GM18868 (cell line): ENCODE data around the gene UBE2N.
"Not testable (repeated sequence)": the region's sequence is repeated elsewhere in the genome, so short reads cannot be mapped to it uniquely, and the experiment has no call there.

ENCODE experiments used
- ATAC-seq: cut with Tn5 transposase; IDR thresholded peaks from one replicate; pipeline ENCODE4 v1.9.1; 2021; ENCODE audit warnings: mild to moderate bottlenecking, moderate library complexity; ENCODE audit not compliant: unreplicated experiment

UBE2N gene

DNA sequence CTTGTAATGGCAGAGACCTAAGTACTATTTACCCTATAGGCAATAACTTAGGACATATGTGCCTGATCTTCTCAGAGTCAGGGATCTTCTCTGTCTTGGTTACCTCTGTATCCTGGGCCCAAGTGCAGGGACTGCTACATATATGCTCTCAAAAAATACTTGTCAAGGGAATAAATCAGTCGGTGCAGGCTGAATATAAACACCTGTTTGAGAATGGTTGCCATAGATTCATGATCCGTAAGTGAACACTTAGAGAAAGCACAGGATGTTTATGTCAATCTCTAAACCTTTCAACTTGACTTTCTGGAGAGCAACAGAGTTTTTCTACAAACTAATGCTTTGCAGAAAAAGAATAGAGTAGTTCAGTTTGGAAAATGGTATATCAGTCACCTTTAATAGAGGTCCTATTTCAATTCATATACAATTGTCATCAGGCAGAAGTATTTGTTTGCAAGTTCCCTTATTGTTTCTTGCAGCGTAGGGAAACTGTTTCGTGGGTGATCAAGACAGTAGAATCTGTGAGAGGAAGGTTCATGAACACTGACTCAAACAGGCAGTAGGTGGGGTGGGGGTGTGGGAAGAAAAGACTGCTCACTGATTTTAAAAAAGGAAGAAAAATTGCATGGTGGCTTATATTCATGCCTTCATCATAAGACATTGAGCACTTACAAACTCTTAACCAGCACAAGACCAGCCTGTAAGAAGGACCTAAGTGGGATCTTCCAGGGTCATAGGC, 6.0 kb upstream of the UBE2N start:
- ATAC-seq: peak; percentile 34

GRCh38 chr12:93443576-93443975, 1.8 kb upstream of the UBE2N start:
- ATAC-seq: no peak

- no peak for ATAC-seq
Measured at GRCh38 chr12:93442411-93443340, 929 bp upstream of the UBE2N start.

DNA sequence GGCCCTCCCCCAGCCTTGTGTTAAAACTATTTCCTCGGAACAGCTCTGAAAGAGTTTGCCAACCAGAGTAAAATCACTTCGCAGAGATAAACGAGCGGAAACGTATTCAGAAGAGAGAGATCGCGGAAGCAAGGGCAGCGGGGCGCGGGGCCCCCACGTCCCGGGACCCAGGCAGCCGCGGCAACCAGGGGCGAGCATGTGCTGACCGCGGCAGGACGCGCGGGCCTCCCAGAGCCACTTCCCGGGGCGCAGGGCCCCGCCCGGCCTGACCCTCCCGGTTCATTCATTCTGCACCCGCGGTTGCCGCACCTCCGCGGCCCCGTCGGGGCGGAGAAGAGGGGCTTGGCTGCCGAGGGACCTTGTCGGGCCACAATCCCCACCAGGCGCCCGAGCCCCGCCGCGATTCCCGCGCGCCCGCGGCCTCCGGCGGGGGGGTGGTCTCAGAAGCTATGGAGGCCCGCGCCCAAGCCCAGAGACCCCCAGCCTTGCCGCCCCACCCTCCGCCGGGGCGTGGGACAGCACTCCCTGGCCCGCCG, 598 bp downstream of the UBE2N start:
- ATAC-seq: no peak

- no peak for ATAC-seq
Measured at GRCh38 chr12:93440043-93440835, 1.5 kb downstream of the UBE2N start.

DNA sequence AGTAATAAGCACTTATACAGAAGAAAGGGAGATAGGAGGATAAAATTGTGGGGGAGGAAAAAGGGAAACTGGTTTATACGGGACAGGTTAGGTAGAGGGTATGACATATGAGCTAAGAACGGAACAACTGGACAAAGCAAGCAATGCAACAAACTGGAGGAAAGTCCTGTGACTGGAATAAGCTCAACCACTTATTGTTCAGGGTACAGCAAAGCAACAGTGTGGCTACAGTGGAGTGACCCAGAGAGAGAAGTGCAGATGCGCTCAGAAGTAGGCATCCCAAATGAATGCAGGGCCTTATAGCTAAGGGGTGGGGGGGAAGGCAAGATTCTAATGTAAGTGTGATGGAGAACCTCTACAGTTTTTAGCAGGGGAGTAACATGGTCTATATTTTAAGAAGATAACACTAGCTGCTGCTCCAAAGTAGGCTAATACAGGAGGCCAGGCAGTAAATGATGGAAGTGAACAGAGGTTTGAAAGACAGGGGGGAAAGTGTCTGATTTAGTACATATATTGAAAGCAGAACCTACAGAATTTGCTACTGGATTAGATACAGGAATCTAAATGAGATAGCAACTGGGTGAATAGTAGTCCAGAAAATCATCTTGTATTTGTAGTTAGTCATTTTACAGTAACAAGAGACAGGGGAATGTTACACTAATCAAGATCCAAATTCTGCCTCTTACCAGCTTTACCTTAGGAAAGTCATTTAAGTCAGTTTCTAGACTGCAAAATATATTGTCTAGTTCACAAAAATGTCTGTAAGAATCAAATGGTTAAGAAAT, 3.3 kb downstream of the UBE2N start:
- ATAC-seq: no peak

DNA sequence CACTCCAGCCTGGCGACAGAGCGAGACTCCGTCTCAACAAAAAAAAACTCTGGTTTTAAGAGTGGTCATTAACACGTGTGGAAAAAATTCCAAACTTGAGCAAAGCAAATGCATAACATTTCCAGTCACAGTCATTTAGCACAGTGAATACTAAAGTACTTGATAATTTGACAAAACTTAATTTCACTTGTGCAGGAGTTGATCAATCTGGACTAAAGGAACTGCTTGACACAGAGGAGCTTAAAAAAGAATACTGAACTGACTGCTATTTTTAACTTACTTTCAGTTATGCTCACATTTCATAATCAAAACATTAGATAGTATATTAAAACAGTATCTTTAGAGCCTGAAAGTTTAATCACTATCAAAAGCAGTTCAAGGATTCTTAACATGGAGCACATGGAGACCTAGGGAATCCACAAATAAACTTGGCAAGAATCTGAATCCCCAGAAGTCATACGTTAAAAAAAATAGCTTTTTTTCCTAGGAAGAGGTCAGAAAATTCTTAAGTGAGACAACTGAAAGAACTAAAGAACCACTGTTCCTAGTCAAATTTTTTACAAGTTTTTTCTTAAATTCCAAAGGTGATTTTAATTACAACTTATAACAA, 7.4 kb downstream of the UBE2N start:
- ATAC-seq: no peak

DNA sequence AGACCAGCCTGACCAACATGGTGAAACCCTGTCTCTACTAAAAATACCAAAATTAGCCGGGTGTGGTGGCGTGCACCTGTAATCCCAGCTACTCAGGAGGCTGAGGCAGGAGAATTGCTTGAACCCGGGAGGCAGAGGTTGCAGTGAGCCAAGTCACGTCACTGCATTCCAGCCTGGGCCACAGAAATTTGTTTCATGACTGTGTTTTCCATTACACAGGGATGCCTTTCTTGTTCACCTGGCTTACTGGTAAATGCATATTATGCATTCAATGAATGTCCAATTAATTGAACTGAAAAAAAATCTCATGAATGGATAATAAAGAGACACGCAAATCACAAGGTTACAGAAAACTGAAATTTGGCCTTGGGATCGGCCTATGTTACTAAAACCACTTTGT, 9.7 kb downstream of the UBE2N start:
- not testable (repeated sequence) for ATAC-seq

DNA sequence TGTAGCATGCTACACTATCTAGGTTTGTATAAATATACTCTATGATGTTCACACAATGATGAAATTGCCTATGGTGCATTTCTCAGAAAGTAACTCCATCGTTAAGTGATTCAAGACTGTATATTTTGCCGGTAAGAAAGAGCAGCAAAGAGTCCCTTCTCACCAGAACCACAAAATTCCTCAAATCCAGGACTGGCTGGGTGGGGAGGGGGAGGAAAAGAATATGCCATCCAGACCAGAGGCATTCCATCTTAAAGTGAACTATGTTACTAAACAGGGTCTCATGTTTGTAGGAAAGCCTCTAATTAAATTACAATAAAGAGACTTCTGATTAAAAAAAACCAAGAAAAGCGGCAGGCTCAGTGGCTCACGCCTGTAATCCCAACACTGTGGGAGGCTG, 11.5 kb downstream of the UBE2N start:
- no peak for ATAC-seq

DNA sequence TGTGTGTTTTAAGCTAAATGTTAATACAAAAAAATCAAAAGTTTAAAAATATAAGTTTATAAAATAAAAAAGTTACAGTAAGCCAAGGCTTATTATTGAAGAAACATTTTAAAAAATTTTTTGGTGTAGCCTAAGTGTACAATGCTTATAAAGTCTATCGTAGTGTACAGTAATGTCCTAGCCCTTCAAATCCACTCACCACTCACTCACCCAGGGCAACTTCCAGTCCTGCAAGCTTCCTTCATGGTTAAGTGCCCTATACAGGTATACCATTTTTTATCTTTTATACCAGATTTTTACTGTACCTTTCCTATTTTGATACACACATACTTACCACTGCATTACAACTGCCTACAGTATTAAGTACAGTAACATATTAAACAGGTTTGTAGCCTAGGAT, 11.9 kb downstream of the UBE2N start:
- ATAC-seq: no peak

- ATAC-seq: no peak
Measured at GRCh38 chr12:93429448-93429847, 12.3 kb downstream of the UBE2N start.

DNA sequence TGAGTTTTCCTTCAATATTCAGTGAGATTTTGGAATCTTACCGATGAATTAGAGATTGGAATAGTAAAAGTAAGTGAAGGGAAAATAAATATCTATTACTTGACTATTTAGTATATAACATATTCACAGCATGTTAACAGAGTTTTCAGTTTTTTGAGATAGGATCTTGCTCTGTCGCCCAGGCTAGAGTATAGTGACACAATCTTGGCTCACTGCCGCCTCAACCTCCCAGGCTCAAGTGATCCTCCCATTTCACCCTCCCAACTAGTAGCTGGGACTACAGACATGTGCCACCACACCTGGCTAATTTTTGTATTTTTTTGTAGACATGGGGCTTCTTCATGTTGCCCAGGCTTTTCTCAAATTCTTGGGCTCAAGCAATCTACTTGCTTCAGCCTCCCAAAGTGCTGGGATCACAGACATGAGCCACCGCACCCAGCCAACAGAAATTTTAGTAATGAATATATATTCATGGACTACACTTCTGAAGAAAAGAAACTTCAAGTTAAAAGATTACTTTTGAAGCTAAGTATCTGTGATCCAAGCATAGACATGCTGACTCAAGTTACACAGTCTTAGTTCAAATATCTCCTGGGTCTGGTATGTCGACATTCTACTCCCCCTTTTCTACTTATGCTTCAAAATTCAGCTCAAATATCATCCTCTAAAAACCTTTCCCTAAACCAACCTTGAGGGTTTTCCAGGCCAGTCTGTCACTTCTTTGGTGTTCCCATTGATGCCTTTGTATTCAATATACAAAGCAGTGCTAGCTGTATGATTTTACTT, 13.8 kb downstream of the UBE2N start:
- no peak for ATAC-seq

- peak; percentile 42 for ATAC-seq
Measured at GRCh38 chr12:93426412-93426805, 15.3 kb downstream of the UBE2N start.

GRCh38 chr12:93425736-93426411, 15.9 kb downstream of the UBE2N start:
- peak; percentile 27 for ATAC-seq

GRCh38 chr12:93422050-93422449, 19.7 kb downstream of the UBE2N start:
- no peak for ATAC-seq

DNA sequence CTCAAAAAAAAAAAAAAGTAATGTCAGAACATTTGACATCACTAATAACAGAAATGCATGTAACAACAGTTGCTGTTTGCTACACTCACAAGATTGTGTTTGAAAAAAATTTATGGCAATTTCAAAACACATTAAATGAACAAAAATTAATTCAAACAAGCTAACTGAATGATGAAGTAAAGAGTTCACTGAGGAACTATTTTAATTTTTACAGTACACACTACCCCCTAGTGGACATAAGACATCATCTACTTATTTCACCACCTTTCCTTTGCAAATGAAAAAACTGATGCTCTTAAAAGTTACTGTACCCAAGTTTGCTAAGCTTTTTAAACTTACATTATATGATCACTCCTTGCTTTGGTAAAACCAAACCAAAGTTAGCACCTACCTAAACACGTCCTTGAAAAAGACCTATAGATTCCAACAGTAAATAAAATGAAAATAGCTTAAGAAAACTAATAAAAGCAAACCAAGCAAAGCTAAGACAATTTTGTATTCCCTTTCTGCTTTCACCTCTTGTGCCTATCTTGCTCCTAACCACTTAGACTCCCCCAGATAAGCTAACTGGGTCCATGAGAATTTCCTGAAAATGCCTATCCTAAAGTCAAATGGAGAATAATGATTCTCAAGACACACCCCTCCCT, 22.2 kb downstream of the UBE2N start:
- ATAC-seq: no peak

GRCh38 chr12:93417967-93418480, 23.7 kb downstream of the UBE2N start:
- no peak for ATAC-seq
